H9 (cell line): Measurements from ENCODE around the gene TBC1D9B. TPM values are rescaled to one million over a fixed set of nuclear protein-coding genes. Genes with fewer than 3 reads are reported as not detected.

ENCODE experiments used
- DNase-seq: peaks from one replicate; pipeline ENCODE4 v3.0.0-alpha.2; 2017
- H2AFZ ChIP-seq: one replicate; pipeline ENCODE4 v1.6.1; 2013; ENCODE audit warnings: mild to moderate bottlenecking, low read length, control low read depth, moderate library complexity
- H2AK5ac ChIP-seq: 2 replicates; pipeline ENCODE4 v1.6.1; 2013; ENCODE audit warnings: low read length, control low read depth, mixed read lengths; ENCODE audit not compliant: insufficient read length
- H2BK120ac ChIP-seq: one replicate; pipeline ENCODE4 v1.6.1; 2013; ENCODE audit warnings: low read depth, mild to moderate bottlenecking, low read length, control low read depth, inconsistent platforms; ENCODE audit not compliant: poor library complexity, severe bottlenecking
- H2BK12ac ChIP-seq: 2 replicates; pipeline ENCODE4 v1.6.1; 2013; ENCODE audit warnings: low read length, control low read depth, mixed read lengths, low read depth; ENCODE audit not compliant: insufficient read length
- H2BK15ac ChIP-seq: 2 replicates; pipeline ENCODE4 v1.6.1; 2013; ENCODE audit warnings: low read depth, low read length, control low read depth
- H2BK20ac ChIP-seq: one replicate; pipeline ENCODE4 v1.6.1; 2013; ENCODE audit warnings: low read depth, mild to moderate bottlenecking, low read length, control low read depth, inconsistent platforms; ENCODE audit not compliant: poor library complexity, severe bottlenecking
- H2BK5ac ChIP-seq: 2 replicates; pipeline ENCODE4 v1.6.1; 2013; ENCODE audit warnings: low read length, control low read depth, mixed read lengths; ENCODE audit not compliant: insufficient read length
- H3K14ac ChIP-seq: 2 replicates; pipeline ENCODE4 v1.6.1; 2013; ENCODE audit warnings: low read length, control low read depth; ENCODE audit not compliant: insufficient read depth
- H3K18ac ChIP-seq: 2 replicates; pipeline ENCODE4 v1.6.1; 2013; ENCODE audit warnings: low read depth, mild to moderate bottlenecking, mixed read lengths, low read length, control low read depth; ENCODE audit not compliant: insufficient read length
- H3K23ac ChIP-seq: 2 replicates; pipeline ENCODE4 v1.6.1; 2013; ENCODE audit warnings: low read length, control low read depth, mixed read lengths, low read depth; ENCODE audit not compliant: insufficient read length
- H3K23me2 ChIP-seq: 2 replicates; pipeline ENCODE4 v1.6.1; 2013; ENCODE audit warnings: low read depth, mild to moderate bottlenecking, mixed read lengths, low read length, control low read depth; ENCODE audit not compliant: insufficient read length, poor library complexity, severe bottlenecking
- H3K27ac ChIP-seq: 2 replicates; pipeline ENCODE4 v1.5.1; 2013; ENCODE audit warnings: low read length, control low read depth, mixed read lengths, low read depth; ENCODE audit not compliant: insufficient read length
- H3K27me3 ChIP-seq: 2 replicates; pipeline ENCODE4 v1.6.1; 2013; ENCODE audit warnings: low read length, control low read depth, inconsistent platforms; ENCODE audit not compliant: insufficient read depth
- H3K4ac ChIP-seq: 2 replicates; pipeline ENCODE4 v1.6.1; 2013; ENCODE audit warnings: low read depth, mild to moderate bottlenecking, control low read depth, inconsistent platforms, low read length, moderate library complexity
- H3K4me1 ChIP-seq: 2 replicates; pipeline ENCODE4 v1.6.1; 2013; ENCODE audit warnings: low read length, control low read depth, inconsistent platforms; ENCODE audit not compliant: insufficient read depth
- H3K4me2 ChIP-seq: 2 replicates; pipeline ENCODE4 v1.6.1; 2013; ENCODE audit warnings: low read length, control low read depth, mixed read lengths; ENCODE audit not compliant: insufficient read length, insufficient read depth
- H3K56ac ChIP-seq: 2 replicates; pipeline ENCODE4 v1.6.1; 2013; ENCODE audit warnings: low read depth, mild to moderate bottlenecking, mixed read lengths, low read length, control low read depth; ENCODE audit not compliant: insufficient read length
- H3K79me1 ChIP-seq: 2 replicates; pipeline ENCODE4 v1.6.1; 2013; ENCODE audit warnings: low read depth, mild to moderate bottlenecking, moderate library complexity, low read length, control low read depth, inconsistent platforms; ENCODE audit not compliant: insufficient read depth, poor library complexity, severe bottlenecking
- H3K79me2 ChIP-seq: 2 replicates; pipeline ENCODE4 v1.6.1; 2013; ENCODE audit warnings: low read length, control low read depth, inconsistent platforms; ENCODE audit not compliant: insufficient read depth
- H3K9ac ChIP-seq: 2 replicates; pipeline ENCODE4 v1.6.1; 2013; ENCODE audit warnings: low read length, control low read depth, mixed read lengths; ENCODE audit not compliant: insufficient read length; ENCODE audit errors: extremely low read depth
- H3K9me3 ChIP-seq: one replicate; pipeline ENCODE4 v1.6.1; 2013; ENCODE audit warnings: low read depth, low read length, inconsistent platforms; ENCODE audit not compliant: control insufficient read depth
- H3T11ph ChIP-seq: one replicate; pipeline ENCODE4 v1.6.1; 2013; ENCODE audit warnings: mild to moderate bottlenecking, low read length, control low read depth, inconsistent platforms
- H4K20me1 ChIP-seq: one replicate; pipeline ENCODE4 v1.6.1; 2013; ENCODE audit not compliant: control insufficient read depth, insufficient read length, insufficient read depth
- H4K5ac ChIP-seq: 2 replicates; pipeline ENCODE4 v1.6.1; 2013; ENCODE audit warnings: low read depth, mild to moderate bottlenecking, mixed read lengths, low read length, control low read depth; ENCODE audit not compliant: insufficient read length
- H4K8ac ChIP-seq: replicated peaks from 2 replicates; pipeline ENCODE4 v1.6.1; 2013; ENCODE audit warnings: low read length, control low read depth, mixed read lengths, low read depth; ENCODE audit not compliant: insufficient read length
- H4K91ac ChIP-seq: 2 replicates; pipeline ENCODE4 v1.6.1; 2013; ENCODE audit warnings: low read depth, mild to moderate bottlenecking, moderate library complexity, mixed read lengths, low read length, control low read depth; ENCODE audit not compliant: insufficient read length
- H3K27ac Mint-ChIP-seq, 3 experiments: 2 replicates in 2 of 3; 3 replicates in 1 of 3; pipeline ENCODE4 v1.8.0; 2020 to 2021; ENCODE audit warnings: mixed read lengths in 3 of 3, mild to moderate bottlenecking in 1 of 3, moderate library complexity in 1 of 3
- H3K27me3 Mint-ChIP-seq: 2 replicates; pipeline ENCODE4 v1.8.0; 2021; ENCODE audit warnings: low read depth, mild to moderate bottlenecking, moderate library complexity, mixed read lengths
- H3K36me3 Mint-ChIP-seq, 3 experiments: 2 replicates in 2 of 3; 3 replicates in 1 of 3; pipeline ENCODE4 v1.8.0; 2020 to 2021; ENCODE audit warnings: low read depth in 3 of 3, mixed read lengths in 3 of 3; ENCODE audit not compliant: insufficient read depth in 1 of 3
- H3K4me1 Mint-ChIP-seq, 2 experiments: 2 replicates each; pipeline ENCODE4 v1.8.0; 2020; ENCODE audit warnings: mixed read lengths in 2 of 2
- H3K4me3 Mint-ChIP-seq, 2 experiments: 2 replicates in 1 of 2; 3 replicates in 1 of 2; pipeline ENCODE4 v1.8.0; 2020 to 2021; ENCODE audit warnings: mild to moderate bottlenecking in 2 of 2, mixed read lengths in 2 of 2, moderate library complexity in 1 of 2
- H3K9me3 Mint-ChIP-seq, 2 experiments: 2 replicates in 1 of 2; 3 replicates in 1 of 2; pipeline ENCODE4 v1.8.0; 2020; ENCODE audit warnings: mild to moderate bottlenecking in 2 of 2, mixed read lengths in 2 of 2, moderate library complexity in 1 of 2
- CTCF ChIP-seq: fragments of 200-600 bp; sonication (generic); conservative IDR thresholded peaks from 3 replicates; pipeline ENCODE4 v1.8.0; 2021; ENCODE audit warnings: antibody characterized with exemption, mild to moderate bottlenecking
- WGBS: extraction: QIAGEN DNeasy Blood & Tissue Kit; methylation state at CpG from one replicate; pipeline ENCODE4 v1.1.7; 2013; ENCODE audit warnings: missing lambda C conversion rate, low lambda C conversion rate, mixed read lengths; ENCODE audit not compliant: insufficient read length; ENCODE audit errors: extremely low coverage; 5-methylcytosine and 5-hydroxymethylcytosine counted together
- total RNA-seq: library from RNA; stranded (reverse); gene quantifications from 2 replicates; pipeline ENCODE4 v1.2.1, GENCODE V29; 2021

TBC1D9B gene
- total RNA-seq, 1 experiment from 2014 or later: 62.1 TPM

GRCh38 chr5:179824745-179825112, 83.0 kb downstream of the TBC1D9B start:
- H2BK15ac ChIP-seq: no peak overlapping the region
- H3K14ac ChIP-seq: no peak overlapping the region
- no peak overlapping the region for H2AFZ ChIP-seq
- no peak overlapping the region for H3T11ph ChIP-seq
- peaks cover 10% of the 10 kb centered on the region; the same call in 1 of the 2 replicates for H3K4me1 ChIP-seq
- H4K8ac ChIP-seq: no peak overlapping the region
- no peak overlapping the region for H3K27ac ChIP-seq
- H3K9me3 ChIP-seq: no peaks in the 10 kb centered on the region
- no peak overlapping the region for H2BK120ac ChIP-seq
- no peak overlapping the region for H3K23ac ChIP-seq
- H3K4ac ChIP-seq: no peak overlapping the region
- no peak overlapping the region for H3K18ac ChIP-seq
- H3K9ac ChIP-seq: no peak overlapping the region
- no peaks in the 10 kb centered on the region; a peak in 1 of 5 replicates for H3K9me3 Mint-ChIP-seq
- no peaks in the 10 kb centered on the region for H3K23me2 ChIP-seq
- H4K5ac ChIP-seq: no peak overlapping the region
- H2BK20ac ChIP-seq: no peak overlapping the region
- peaks cover 9% of the 10 kb centered on the region; the same call in 1 of the 2 replicates for H3K79me2 ChIP-seq
- H4K91ac ChIP-seq: no peak overlapping the region
- no peak overlapping the region for H2BK12ac ChIP-seq
- no peaks in the 10 kb centered on the region for H3K27me3 ChIP-seq
- H3K79me1 ChIP-seq: peaks cover 10% of the 10 kb centered on the region
- no CpG with 5 or more reads among the region's 3 CpGs for WGBS
- no peak overlapping the region for H2AK5ac ChIP-seq
- no peak for TF ChIP-seq CTCF
- no peak overlapping the region for H3K4me2 ChIP-seq
- peaks cover 43 to 45% of the 10 kb centered on the region in 2 experiments for H3K4me1 Mint-ChIP-seq
- no peak overlapping the region for H3K4me3 Mint-ChIP-seq
- no peak for DNase-seq
- peak overlapping the region in 1 of 3 experiments; percentile 7; a peak in 2 of 7 replicates for H3K27ac Mint-ChIP-seq
- no peak overlapping the region for H3K56ac ChIP-seq
- H3K27me3 Mint-ChIP-seq: no peaks in the 10 kb centered on the region
- peaks cover 47 to 70% (median 69%) of the 10 kb centered on the region in 3 experiments for H3K36me3 Mint-ChIP-seq
- H4K20me1 ChIP-seq: no peaks in the 10 kb centered on the region
- no peak overlapping the region for H2BK5ac ChIP-seq
